Measurements from ENCODE around the gene FGF19. TPM values are rescaled to one million over a fixed set of nuclear protein-coding genes. Genes with fewer than 3 reads are reported as not detected.
A peak's percentile ranks its signal among the peaks of the same experiment; 100 is the strongest.

FGF19 gene
- total RNA-seq, 1 experiment from 2014 or later, result 0.69 TPM

DNA sequence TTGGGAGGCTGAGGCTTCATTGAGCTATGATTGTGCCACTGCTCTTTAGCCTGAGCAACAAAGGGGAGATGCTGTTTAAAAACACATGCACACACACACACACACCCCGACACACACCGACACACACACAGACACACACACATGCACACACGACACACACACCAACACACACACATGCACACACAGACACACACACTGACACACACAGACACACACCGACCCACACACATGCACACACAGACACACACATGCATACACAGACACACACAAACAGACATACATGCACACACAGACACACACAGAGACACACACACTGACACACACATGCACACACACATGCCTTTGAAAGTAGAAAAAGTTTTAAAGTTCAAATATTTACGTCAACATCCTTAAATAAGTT is 23.1 kb downstream of the FGF19 start:
- TF ChIP-seq EZH2 (IDR thresholded peaks at IDR 0.05; ENCODE audit: borderline replicate concordance, low read depth, low read length, poor library complexity, severe bottlenecking) (no peak), CTCF (conservative IDR thresholded peaks at IDR 0.05; ENCODE audit: low read depth, low read length) (no peak)
- no peaks in the 10 kb centered on the region for H3K36me3 ChIP-seq (ENCODE audit: insufficient read depth, low read length, poor library complexity, severe bottlenecking)
- no peak overlapping the region for H3K27ac ChIP-seq (ENCODE audit: low read depth, low read length, poor library complexity, severe bottlenecking)
- no peaks in the 10 kb centered on the region for H3K27me3 ChIP-seq (replicated peaks; ENCODE audit: insufficient read depth, low read depth, low read length, poor library complexity)
- intact Hi-C loops (cut with micrococcal nuclease; ENCODE audit: unreplicated experiment), result no loop called here
- no peak overlapping the region for H3K4me3 ChIP-seq (ENCODE audit: low read depth, low read length, poor library complexity, severe bottlenecking)
- ChIA-PET POLR2A (ENCODE audit: low non-redundant PET) (no interaction called here), CTCF (no interaction called here)
- no peak for DNase-seq (ENCODE audit: low spot score)
- no peaks in the 10 kb centered on the region for H3K9me3 ChIP-seq (ENCODE audit: low read depth, low read length, poor library complexity, severe bottlenecking)
- H3K4me1 ChIP-seq (ENCODE audit: insufficient read depth, low read length, poor library complexity, severe bottlenecking), result peaks cover 10% of the 10 kb centered on the region
- BruUV-seq (replicated peaks), result no TSS peak

GRCh38 chr11:69677749-69678148 is 26.1 kb downstream of the FGF19 start:
- Histone ChIP-seq H3K9me3 (ENCODE audit: low read depth, low read length, poor library complexity, severe bottlenecking) (no peaks in the 10 kb centered on the region), H3K4me3 (ENCODE audit: low read depth, low read length, poor library complexity, severe bottlenecking) (no peak overlapping the region), H3K36me3 (ENCODE audit: insufficient read depth, low read length, poor library complexity, severe bottlenecking) (peaks cover 8% of the 10 kb centered on the region), H3K4me1 (ENCODE audit: insufficient read depth, low read length, poor library complexity, severe bottlenecking) (peaks cover 27% of the 10 kb centered on the region), H3K27ac (ENCODE audit: low read depth, low read length, poor library complexity, severe bottlenecking) (no peak overlapping the region), H3K27me3 (replicated peaks; ENCODE audit: insufficient read depth, low read depth, low read length, poor library complexity) (no peaks in the 10 kb centered on the region)
- CTCF ChIA-PET, result no interaction called here
- intact Hi-C loops (cut with micrococcal nuclease; ENCODE audit: unreplicated experiment), result no loop called here
- no peak for DNase-seq (ENCODE audit: low spot score)
- TF ChIP-seq EZH2 (IDR thresholded peaks at IDR 0.05; ENCODE audit: borderline replicate concordance, low read depth, low read length, poor library complexity, severe bottlenecking), result no peak
- no peak for TF ChIP-seq CTCF (conservative IDR thresholded peaks at IDR 0.05; ENCODE audit: low read depth, low read length)
- no TSS peak for BruUV-seq (replicated peaks)
- POLR2A ChIA-PET (ENCODE audit: low non-redundant PET), result no interaction called here

DNA sequence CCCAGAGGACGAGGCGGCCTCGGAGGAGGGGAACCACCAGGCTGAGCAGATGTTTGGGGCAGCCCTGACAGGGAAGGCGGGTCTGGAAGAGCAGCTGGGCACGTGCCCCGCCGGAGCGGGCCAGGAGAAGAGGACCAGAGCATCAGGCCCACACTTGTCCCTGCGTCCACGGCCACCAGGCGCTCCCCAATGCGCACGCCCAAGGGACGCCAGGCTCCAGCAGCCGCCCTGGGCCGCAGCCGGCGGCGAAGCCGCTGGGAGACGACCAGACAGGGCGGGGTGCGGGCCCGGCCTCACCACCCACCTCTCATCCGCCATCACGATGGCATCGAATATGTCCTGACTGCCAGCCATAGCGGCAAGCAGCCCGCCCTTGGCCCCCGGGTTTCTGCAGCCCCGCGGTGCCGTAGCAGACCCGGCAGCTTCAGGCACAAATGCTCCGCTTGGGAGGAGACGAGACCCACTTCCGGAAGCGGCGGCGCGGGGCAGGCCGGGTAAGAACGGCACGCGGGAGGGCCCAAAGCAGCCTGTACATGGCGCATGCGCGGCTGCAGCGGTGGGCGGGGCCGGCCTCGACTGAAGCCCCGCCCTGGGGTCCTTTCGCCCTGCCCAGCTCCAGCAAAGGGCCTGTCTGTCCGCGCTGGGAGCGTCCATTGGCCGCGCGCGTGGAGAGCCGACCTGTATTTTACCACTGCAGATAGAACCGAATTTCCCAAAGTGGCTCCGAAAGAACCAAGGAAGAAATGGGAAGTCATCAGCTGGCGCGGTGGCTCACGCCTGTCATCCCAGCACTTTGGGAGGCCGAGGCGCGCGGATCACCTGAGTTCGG is 28.7 kb downstream of the FGF19 start, which contains the start of gene LTO1:
Gene LTO1, minus strand, starts transcription at position 468 of the 829 bp plus-strand sequence. Its CDS starts 114 bp downstream, at position 354.
- Histone ChIP-seq H3K9me3 (ENCODE audit: low read depth, low read length, poor library complexity, severe bottlenecking) (no peaks in the 10 kb centered on the region), H3K27me3 (replicated peaks; ENCODE audit: insufficient read depth, low read depth, low read length, poor library complexity) (no peaks in the 10 kb centered on the region), H3K4me3 (ENCODE audit: low read depth, low read length, poor library complexity, severe bottlenecking) (peak within 1 kb of the TSS; percentile 90), H3K36me3 (ENCODE audit: insufficient read depth, low read length, poor library complexity, severe bottlenecking) (peaks cover 28% of the 10 kb centered on the region), H3K27ac (ENCODE audit: low read depth, low read length, poor library complexity, severe bottlenecking) (peak within 1 kb of the TSS; percentile 79), H3K4me1 (ENCODE audit: insufficient read depth, low read length, poor library complexity, severe bottlenecking) (peaks cover 37% of the 10 kb centered on the region)
- intact Hi-C loops (cut with micrococcal nuclease; ENCODE audit: unreplicated experiment), result no loop called here
- POLR2A ChIA-PET (ENCODE audit: low non-redundant PET), result no interaction called here
- peak; percentile 97 for DNase-seq (ENCODE audit: low spot score)
- no TSS peak for BruUV-seq (replicated peaks)
- CTCF ChIA-PET, result interaction anchor here (0.6 to 1.6 kb wide), 4 partner anchors 9 to 573 kb away, joined by 3 to 8 read pairs (median 4); no protein-coding TSS in a partner anchor
- no peak for TF ChIP-seq EZH2 (IDR thresholded peaks at IDR 0.05; ENCODE audit: borderline replicate concordance, low read depth, low read length, poor library complexity, severe bottlenecking)
- no peak for TF ChIP-seq CTCF (conservative IDR thresholded peaks at IDR 0.05; ENCODE audit: low read depth, low read length)
